CD4-positive, alpha-beta T cell treated with Interleukin-15 for 4 hours (primary cell): ENCODE results near the gene PPP1R37.

Experiments
- DNase-seq: peaks from one replicate; pipeline ENCODE4 v3.0.0-alpha.2; 2020; ENCODE audit warnings: low spot score

The PPP1R37 gene

GRCh38 chr19:45092747-45093678 is at the start of gene PPP1R37:
Gene PPP1R37 (plus strand): TSS chr19:45093179. CDS start chr19:45093326, 147 bp downstream.
- DNase-seq: peak; percentile 95

- DNase-seq: no peak
These were observed 47.2 kb upstream of the PPP1R37 start for GRCh38 chr19:45045671-45046353.

- DNase-seq: no peak
These were observed 46.6 kb upstream of the PPP1R37 start for GRCh38 chr19:45046355-45046754.

GRCh38 chr19:45047188-45047797 is 45.7 kb upstream of the PPP1R37 start:
- DNase-seq: no peak

- DNase-seq: no peak
These were observed 43.8 kb upstream of the PPP1R37 start for GRCh38 chr19:45049073-45049736.

GRCh38 chr19:45050036-45050435 is 42.9 kb upstream of the PPP1R37 start:
- no peak for DNase-seq

- DNase-seq: no peak
These were observed 40.9 kb upstream of the PPP1R37 start for GRCh38 chr19:45051929-45052579.

GRCh38 chr19:45056831-45057230 is 36.1 kb upstream of the PPP1R37 start:
- DNase-seq: no peak

GRCh38 chr19:45057444-45057843 is 35.5 kb upstream of the PPP1R37 start:
- DNase-seq: no peak

- DNase-seq: no peak
These were observed 34.3 kb upstream of the PPP1R37 start for GRCh38 chr19:45058622-45059159.

GRCh38 chr19:45059258-45059965 is 33.6 kb upstream of the PPP1R37 start:
- peak; percentile 85 for DNase-seq

GRCh38 chr19:45061965-45062364 is 31.0 kb upstream of the PPP1R37 start:
- DNase-seq: no peak

- DNase-seq: no peak
These were observed 28.9 kb upstream of the PPP1R37 start for GRCh38 chr19:45063851-45064801.

GRCh38 chr19:45066921-45067661 is 25.9 kb upstream of the PPP1R37 start:
- DNase-seq: no peak

- no peak for DNase-seq
These were observed 24.9 kb upstream of the PPP1R37 start for GRCh38 chr19:45068041-45068440.

GRCh38 chr19:45069056-45069455 is 23.9 kb upstream of the PPP1R37 start:
- no peak for DNase-seq

GRCh38 chr19:45070214-45070613 is 22.8 kb upstream of the PPP1R37 start:
- no peak for DNase-seq

- DNase-seq: no peak
These were observed 22.0 kb upstream of the PPP1R37 start for GRCh38 chr19:45070861-45071544.
